DMS 273 (cell line): ENCODE measurements around the gene ADAMTS17.

Experiments
- DNase-seq: peaks from one replicate; lab custom pipeline; 2025; ENCODE audit not compliant: unreplicated experiment; lab: John Stamatoyannopoulos, UW

The ADAMTS17 gene

DNA sequence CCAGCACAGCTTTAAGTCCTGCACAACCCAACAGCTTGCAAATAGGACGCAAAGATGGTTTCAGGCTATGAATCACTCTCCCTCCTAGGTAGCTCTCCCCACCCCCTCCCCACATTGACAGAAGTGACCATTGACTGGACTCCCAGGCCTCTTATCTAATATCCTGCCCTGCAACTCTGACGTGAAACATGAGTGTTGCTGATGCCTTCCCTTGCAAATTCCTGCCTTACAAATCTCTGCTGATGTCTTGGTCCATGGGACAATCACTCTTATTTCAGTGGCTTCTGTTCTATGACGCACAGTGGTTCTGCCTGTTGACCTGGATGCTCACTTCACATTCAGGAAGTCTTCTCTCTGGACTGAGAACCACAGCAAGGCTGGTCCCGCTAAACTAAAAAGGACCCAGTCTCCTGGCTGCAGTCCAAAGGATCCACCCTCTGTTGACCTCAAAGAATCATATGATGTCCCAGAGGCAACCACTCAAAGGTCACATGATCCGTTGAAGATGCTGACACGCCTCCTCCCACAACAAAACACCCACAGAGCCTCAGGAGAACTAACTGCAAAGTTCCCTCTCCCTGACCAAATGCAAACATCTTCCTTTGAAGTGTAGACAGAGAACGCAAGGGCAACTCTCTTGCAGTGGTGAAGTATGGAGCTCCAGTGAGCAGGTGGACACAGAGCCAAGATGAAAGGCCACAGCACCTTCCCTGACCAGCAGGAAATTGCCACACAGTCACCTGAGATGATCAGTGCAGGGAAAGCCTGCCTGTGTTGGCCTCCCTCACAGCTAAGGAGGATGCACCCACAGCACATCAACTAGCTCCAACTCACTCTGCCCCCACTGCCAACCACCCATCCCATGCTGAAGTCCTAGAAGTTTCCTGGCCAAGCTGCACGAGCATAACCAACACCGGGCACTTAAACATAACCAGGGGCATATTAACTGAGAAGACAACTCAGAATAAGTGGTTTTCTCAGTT lies 112.3 kb downstream of the ADAMTS17 start:
- no peak for DNase-seq

GRCh38 chr15:100227781-100228180 lies 114.0 kb downstream of the ADAMTS17 start:
- DNase-seq = no peak

DNA sequence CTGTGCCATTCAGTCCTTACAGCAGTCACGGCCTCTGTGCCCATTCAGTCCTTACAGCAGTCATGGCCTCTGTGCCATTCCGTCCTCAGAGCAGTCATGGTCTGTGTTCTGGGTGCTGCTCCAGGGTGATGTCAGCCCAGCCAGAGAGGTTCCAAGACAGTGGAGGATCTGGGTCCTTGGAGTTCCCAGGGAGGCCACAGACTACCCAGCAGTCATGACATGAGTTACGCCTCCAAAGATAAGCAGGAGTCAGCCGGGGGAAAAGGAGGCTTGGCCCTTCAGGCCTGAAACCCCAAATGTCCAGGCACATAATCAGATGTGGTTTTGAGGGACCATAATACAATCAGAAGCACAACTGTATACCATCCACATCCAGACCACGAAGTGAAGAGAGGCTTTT lies 115.7 kb downstream of the ADAMTS17 start:
- DNase-seq = no peak

DNA sequence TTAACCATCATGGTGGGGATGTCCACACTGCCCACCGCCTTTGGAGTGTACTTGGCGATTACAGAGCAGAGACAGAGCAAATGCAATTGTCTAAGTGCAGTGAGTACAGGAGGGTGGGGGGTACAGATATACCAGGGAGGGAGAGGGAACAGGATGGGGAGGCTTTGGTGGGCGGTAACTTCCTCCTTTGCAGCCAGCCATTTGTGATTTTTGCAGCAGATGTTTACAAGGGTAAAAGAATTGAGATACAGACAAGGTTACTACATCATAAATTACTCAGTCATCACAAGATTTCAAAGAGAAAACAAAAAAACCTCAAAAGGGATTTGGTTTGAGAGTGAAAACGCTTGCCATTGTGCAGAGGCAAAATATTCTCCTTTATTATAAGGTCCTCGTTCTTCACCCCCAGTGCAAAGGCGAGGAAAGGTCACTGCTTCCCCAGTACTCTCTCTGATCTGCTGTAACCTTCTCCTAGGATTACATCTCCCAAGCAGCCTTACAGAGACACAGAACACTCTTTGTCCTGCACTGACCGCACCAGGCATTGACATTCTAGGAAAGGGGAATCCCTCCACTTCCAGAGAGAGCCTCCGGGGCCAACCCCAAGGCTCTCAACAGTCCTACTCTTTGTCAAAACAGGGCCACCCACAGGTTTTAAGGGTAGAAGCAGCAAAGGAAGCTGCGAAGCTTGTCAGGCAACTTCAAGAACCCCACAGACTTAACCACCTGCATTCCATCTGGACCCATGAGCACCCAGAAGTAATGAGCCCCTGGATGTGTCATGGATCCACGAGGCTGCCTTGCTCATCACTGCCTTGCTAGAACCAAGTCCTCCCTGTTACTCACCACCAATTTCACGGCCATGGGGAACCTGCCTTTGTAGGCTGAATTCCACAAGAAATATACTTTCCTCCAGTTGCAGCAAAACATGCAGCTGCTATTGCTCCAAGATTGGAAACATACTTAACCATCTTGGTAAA lies 117.3 kb downstream of the ADAMTS17 start:
- no peak for DNase-seq

DNA sequence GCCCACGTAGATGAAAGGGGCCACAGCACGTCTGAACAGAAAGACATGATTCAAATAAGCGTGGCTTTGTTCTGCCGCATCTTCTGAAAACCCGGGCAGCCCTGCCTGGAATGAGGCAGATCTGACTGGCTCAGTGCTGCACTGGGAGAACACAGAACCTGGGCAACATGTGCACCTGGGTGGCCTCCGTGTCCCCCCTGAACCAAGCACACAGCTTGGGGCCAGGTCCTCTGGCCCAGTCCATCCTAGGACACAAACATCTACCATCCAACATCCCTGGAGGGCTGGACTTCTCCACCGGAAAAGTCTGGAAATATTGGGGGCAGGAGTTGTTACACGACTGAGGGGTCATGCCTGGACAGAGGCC lies 119.4 kb downstream of the ADAMTS17 start:
- DNase-seq = no peak

DNA sequence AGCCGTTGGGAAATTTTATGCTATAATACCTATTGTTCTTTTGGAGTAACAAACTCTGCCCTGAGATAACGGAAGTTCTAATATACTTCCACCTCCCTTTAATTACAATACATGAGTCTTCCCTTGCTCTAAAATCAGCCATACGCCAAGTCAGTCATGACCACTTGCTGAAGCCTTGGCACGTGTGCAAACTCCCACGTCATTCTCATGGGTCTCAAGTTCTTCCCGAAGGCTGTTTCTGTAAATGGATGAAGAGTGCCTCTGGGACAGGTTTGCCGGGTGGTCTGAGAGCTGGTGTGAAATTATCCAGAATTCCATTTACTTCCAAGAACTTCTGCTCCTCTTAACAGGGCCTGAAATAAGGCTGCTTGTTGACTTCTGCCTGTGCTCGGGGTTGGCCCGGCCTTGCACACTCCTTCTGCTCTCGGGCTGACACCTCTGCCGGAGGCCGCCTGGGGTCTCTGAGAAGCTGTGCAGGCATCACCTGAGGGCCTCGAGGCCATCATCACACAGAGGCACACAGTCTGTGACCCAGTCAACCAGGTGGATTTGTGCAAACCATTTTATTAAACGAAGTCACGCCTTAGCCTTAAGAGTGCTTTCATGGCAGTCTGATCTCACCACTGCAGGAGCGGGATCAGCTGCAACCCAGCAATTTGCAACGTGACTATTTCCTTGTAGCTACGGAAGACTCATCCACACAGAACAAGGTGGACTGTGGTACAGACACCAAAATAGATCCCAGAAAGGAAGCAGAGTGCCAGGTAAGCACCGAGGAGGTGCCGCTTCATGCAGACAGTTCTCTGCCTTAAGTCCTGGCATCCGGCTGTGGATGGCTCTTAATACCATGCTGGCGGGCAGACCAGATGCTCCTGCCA lies 120.1 kb downstream of the ADAMTS17 start:
- DNase-seq = peak; percentile 4

DNA sequence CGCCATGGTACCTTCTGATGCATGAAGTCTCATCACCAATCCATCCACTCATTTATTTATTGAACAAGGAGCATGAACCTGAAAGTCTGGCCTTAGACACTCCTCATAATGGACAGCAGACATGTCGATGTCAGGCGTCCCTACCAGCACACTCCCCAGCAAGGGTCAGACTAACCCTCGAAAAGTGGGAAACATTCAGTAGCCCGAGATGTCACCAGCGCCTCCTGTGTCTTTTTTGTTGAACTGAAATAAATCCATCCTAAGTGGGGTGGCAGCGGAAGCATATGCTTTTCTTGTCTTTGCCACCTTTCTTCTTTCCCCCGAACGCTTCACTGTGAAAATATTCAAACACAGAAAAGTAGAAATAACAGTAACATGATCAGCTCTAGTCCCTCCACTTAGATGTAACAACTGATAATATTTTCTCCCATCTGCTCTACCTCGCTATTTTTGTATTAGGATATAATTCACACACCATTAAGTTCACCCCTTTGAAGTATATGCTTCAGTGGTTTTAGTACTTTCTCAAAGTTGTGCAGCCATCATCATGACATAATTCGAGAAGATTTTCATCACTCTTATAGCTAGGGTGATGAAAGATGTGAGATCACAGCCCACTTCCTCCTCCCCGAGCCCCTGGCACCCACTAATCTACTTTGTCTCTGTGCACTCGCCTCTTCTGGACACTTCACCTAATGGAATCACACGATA lies 121.6 kb downstream of the ADAMTS17 start:
- no peak for DNase-seq

- DNase-seq = no peak
Measured at GRCh38 chr15:100218434-100218833, 123.3 kb downstream of the ADAMTS17 start.

- DNase-seq = no peak
Measured at GRCh38 chr15:100216182-100216581, 125.6 kb downstream of the ADAMTS17 start.

- no peak for DNase-seq
Measured at GRCh38 chr15:100215843-100216169, 126.0 kb downstream of the ADAMTS17 start.

DNA sequence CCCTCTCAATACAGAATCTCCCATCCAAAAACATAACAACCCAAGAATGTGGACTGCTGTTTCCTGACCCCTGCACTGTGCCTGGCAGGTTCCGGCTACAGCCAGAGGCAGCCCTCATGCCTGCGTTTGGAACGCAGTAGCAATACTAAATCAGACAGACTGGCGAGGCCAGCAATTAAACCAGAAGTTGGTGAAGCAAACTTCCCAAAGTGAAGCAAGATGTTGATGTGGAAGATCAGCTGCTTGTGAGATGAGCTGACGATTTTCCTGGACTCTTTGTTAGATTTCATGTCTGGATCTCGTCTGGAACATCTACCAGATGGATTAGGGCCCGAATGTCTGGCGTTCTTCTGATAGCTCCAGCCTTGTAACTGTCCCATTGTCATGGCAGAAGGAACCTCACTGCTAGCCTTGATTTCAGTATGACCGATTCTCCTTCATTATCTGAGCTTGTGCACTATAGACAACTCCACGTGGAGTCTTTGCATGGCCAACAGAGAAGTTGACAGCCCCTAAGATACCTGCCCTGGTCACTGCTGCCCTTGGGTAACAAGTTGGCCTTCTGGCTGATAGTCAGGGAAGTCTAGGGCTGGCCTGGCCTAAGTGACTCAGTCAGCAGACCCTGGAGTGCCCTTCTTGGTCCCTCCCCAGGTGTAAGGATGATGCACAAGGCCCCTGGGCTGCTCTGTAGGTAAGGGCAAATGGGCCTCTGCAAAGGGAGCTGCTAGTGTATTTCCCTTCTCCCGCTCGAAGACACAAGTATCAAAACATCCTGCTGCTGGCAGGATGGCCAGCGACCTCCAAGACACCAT lies 126.5 kb downstream of the ADAMTS17 start:
- DNase-seq = no peak

DNA sequence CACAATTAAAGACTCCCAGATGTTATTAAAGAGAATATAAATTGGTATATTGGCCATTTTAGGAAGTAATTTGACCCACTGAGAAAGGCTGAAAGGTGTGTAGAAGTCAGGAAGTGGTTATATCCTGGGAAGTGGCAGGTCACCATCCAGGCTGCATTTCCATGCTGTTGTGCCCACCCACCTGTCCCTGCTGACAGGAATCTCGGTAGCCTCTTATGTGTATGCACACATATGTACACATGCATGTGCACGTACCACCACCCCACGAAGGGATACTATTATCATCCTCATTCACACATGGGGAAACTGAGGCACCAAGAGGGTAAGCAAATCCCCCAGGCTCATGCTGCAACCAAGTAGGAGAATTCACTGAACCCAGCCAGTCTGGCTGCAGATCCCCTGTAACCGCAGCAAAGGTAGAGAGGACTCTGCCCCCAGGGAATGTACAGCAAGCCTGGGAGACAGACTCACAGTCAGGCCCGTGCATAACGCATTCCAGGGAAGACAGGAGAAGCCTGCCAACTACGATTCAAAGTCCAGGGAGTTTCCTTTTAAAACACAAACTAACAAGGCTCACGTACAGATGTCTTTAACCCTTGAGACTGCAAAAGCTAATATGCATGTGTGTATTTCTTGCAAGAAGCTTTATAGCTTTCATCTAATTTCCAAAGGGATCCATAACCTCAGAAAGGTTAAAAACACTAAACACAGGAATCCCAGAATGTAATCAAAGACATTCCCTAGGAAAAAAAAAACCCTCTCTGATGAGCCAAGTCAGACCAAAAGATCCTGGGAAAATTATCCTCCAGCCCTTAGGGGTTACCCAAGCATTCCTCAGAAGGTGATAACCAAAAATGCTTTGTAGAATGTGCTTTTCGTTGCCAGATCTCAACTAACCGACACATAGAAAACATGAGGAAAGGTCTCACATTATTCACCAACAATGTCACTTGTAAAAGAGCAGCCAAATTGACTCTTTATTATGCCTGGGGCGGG lies 129.6 kb downstream of the ADAMTS17 start:
- DNase-seq = no peak

- no peak for DNase-seq
Measured at GRCh38 chr15:100210338-100210737, 131.4 kb downstream of the ADAMTS17 start.

DNA sequence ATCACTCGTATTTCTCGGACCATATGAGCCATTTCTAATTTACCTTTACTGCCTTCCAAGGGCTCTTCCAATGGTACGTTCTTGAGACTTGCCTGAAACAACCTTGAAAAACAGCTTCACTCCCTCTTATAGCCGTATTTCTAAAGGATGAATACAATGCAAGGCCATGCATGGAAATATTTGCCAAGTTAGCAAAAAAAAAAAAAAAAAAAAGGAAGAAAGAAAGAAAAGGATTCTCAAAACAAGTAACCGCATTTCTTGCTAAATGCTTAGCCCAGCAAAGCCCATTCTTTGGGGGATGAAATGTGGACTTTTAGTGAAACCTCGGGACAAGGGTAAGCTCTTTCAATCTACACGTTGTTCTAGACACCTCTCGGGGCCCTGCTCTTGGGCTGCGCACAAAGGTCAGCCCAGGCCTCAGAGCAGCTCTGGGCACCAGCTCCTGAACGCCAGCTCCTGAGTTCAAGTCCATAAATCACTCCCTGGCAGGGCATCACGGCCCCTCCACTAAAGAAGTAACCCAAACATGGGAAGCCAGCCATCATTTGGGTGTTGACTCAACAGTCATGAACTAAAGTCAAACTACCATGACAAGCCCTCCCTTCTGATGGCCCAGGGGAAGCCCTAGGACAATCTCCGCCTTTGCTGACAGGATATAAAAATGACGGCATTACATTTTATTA lies 132.7 kb downstream of the ADAMTS17 start:
- DNase-seq = no peak

DNA sequence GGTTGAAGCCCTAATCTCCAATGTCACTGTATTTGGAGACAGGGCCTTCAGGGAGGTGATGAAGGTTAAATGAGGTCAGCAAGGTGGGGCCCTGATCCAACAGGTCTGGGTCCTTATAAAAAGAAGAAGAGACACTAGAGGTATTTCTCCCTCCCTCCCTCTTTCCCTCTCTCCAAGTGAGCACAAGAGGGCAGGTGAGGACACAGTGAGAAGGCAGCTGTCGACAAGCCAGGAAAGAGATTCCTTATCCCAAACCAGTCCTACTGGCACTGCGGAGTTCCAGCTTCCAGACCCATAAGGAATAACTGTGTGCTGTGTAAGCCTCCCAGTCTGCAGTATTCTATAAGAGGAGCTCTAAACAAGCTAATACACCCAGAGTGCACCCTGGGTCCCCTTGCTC lies 134.7 kb downstream of the ADAMTS17 start:
- no peak for DNase-seq

DNA sequence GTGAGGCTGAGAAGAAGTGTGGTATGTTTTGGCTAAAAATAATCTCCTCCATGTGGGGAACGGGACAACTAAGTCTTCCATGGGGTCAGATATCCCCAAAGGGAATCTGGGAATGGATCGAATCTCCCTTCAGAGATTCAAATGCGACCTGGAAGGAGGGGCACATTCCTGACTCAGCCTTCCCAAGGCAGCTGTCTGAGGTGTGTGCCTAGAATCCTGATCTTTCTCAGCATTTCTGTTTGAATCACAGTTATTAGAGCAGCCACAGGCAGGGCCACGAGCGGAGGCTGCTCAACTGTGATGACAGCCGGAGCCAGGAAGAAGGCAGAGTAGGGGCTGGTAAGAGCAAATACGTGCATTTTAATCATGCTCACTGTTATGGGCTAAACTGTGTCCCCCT lies 135.1 kb downstream of the ADAMTS17 start:
- DNase-seq = no peak

DNA sequence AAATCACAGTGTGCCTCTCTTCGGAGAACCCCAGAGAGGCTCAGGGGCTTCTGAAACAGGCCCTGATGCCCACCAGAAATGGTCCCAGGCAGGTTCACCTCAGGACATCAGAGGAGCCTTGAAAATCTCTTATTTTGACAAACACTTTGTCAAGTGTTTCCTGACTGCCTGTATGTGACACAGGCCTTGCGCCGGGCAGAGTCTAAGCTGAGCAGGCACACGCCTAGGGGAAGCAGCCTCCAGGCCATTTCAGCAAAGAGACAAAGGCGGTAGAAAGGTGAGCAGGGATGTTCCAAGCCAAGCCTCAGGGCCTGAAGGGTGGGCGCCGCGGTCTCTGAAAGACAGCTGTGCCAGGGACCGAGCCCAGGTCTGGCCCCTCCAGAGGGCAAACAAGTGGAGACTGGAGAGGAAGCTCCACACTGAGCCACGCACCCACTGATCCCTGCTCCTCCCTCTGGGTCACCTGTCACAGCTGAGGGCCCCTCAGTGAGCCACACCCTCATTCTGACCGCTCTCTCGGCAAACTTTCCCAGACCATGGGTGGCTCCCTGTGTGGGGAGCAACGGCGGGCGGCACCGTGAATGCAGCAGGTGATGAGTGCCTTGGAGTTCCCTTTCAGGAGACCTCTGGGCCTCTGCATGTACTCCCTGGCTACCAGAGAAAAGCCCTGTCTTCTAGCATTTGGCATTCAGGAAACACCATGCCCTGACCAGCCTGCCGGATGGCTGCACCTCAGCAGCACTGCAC lies 136.1 kb downstream of the ADAMTS17 start:
- DNase-seq = no peak
